ENCODE measurements around the gene HLCS. TPM values are rescaled to one million over a fixed set of nuclear protein-coding genes. Genes with fewer than 3 reads are reported as not detected.

The HLCS gene
- total RNA-seq, 1 experiment from 2014 or later = 12.7 TPM

DNA sequence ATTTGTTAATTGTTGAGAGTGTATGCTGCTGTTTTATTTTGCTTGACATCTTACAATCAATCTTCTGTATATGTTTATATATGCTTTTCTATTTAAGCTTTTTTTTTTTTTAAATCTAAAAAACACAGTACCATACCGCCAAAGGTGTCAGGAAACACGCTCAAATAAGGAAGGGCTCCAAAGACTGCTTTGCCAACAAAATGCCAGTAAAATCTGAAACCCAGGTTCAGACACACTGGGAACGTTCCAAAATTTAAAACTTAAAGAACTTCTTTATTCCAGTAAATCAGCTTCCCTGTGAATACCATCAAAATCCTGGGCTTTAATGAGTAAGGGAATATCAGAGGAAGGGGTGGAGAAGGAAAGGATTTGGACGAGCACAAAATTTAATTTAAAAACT, 180.3 kb downstream of the HLCS start:
- H2BK12ac ChIP-seq (ENCODE audit: insufficient read length, low read depth, low read length) = no peak overlapping the region
- H2AFZ ChIP-seq (ENCODE audit: low read length) = no peak overlapping the region
- H3K4me2 ChIP-seq (ENCODE audit: insufficient read depth, insufficient read length, low read length) = no peak overlapping the region
- no CpG with 5 or more reads among the region's 4 CpGs for WGBS (ENCODE audit: extremely low coverage, insufficient read length, low lambda C conversion rate)
- no peaks in the 10 kb centered on the region for H3K9me3 ChIP-seq (ENCODE audit: control insufficient read depth, low read depth, low read length)
- H3K27ac Mint-ChIP-seq = no peak overlapping the region
- H4K8ac ChIP-seq (replicated peaks; ENCODE audit: insufficient read length, low read depth, low read length) = no peak overlapping the region
- no peaks in the 10 kb centered on the region for H3K27me3 Mint-ChIP-seq (ENCODE audit: low read depth)
- H2BK15ac ChIP-seq (ENCODE audit: low read depth, low read length) = no peak overlapping the region
- H3K23ac ChIP-seq (ENCODE audit: insufficient read length, low read depth, low read length) = no peak overlapping the region
- H3K56ac ChIP-seq (ENCODE audit: insufficient read length, low read depth, low read length) = no peak overlapping the region
- H3K4me1 Mint-ChIP-seq = peaks cover 13 to 20% of the 10 kb centered on the region in 2 experiments
- no peak overlapping the region for H2BK5ac ChIP-seq (ENCODE audit: insufficient read length, low read length)
- no peak overlapping the region for H4K91ac ChIP-seq (ENCODE audit: insufficient read length, low read depth, low read length)
- DNase-seq = no peak
- no peaks in the 10 kb centered on the region for H3K79me1 ChIP-seq (ENCODE audit: insufficient read depth, low read depth, low read length, poor library complexity, severe bottlenecking)
- no peaks in the 10 kb centered on the region; the same call in 1 of the 2 replicates for H3K79me2 ChIP-seq (ENCODE audit: insufficient read depth, low read length)
- no peak overlapping the region for H3K14ac ChIP-seq (ENCODE audit: insufficient read depth, low read length)
- no peak overlapping the region for H2AK5ac ChIP-seq (ENCODE audit: insufficient read length, low read length)
- H3K9me3 Mint-ChIP-seq = peaks cover 5% of the 10 kb centered on the region in 2 experiments; a peak in 4 of 5 replicates
- peaks cover 0 to 7% (median 5%) of the 10 kb centered on the region in 3 experiments; a peak in 4 of 7 replicates for H3K36me3 Mint-ChIP-seq (ENCODE audit: insufficient read depth in 1 of 3, low read depth in 3 of 3)
- H3K4me1 ChIP-seq (ENCODE audit: insufficient read depth, low read length) = peaks cover 2% of the 10 kb centered on the region; the same call in 1 of the 2 replicates
- TF ChIP-seq, protein P1, sequence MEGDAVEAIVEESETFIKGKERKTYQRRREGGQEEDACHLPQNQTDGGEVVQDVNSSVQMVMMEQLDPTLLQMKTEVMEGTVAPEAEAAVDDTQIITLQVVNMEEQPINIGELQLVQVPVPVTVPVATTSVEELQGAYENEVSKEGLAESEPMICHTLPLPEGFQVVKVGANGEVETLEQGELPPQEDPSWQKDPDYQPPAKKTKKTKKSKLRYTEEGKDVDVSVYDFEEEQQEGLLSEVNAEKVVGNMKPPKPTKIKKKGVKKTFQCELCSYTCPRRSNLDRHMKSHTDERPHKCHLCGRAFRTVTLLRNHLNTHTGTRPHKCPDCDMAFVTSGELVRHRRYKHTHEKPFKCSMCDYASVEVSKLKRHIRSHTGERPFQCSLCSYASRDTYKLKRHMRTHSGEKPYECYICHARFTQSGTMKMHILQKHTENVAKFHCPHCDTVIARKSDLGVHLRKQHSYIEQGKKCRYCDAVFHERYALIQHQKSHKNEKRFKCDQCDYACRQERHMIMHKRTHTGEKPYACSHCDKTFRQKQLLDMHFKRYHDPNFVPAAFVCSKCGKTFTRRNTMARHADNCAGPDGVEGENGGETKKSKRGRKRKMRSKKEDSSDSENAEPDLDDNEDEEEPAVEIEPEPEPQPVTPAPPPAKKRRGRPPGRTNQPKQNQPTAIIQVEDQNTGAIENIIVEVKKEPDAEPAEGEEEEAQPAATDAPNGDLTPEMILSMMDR (conservative IDR thresholded peaks at IDR 0.05) = no peak
- no peak overlapping the region for H3K27ac ChIP-seq (ENCODE audit: insufficient read length, low read depth, low read length)
- no peak overlapping the region for H3K4me3 Mint-ChIP-seq
- H3K23me2 ChIP-seq (ENCODE audit: insufficient read length, low read depth, low read length, poor library complexity, severe bottlenecking) = no peaks in the 10 kb centered on the region
- no peak overlapping the region for H2BK20ac ChIP-seq (ENCODE audit: low read depth, low read length, poor library complexity, severe bottlenecking)
- no peak overlapping the region for H3K18ac ChIP-seq (ENCODE audit: insufficient read length, low read depth, low read length)
- H3K4ac ChIP-seq (ENCODE audit: low read depth, low read length) = no peak overlapping the region
- no peak overlapping the region for H3T11ph ChIP-seq (ENCODE audit: low read length)
- H4K5ac ChIP-seq (ENCODE audit: insufficient read length, low read depth, low read length) = no peak overlapping the region
- H3K27me3 ChIP-seq (ENCODE audit: insufficient read depth, low read length) = no peaks in the 10 kb centered on the region
- no peak overlapping the region for H2BK120ac ChIP-seq (ENCODE audit: low read depth, low read length, poor library complexity, severe bottlenecking)
- H3K9ac ChIP-seq (ENCODE audit: extremely low read depth, insufficient read length, low read length) = no peak overlapping the region
- no peaks in the 10 kb centered on the region for H4K20me1 ChIP-seq (ENCODE audit: control insufficient read depth, insufficient read depth, insufficient read length)

Measured in H9 (cell line).